Heart left ventricle (tissue), 16 donors: Measurements from ENCODE around the gene PTPRM. TPM values are rescaled to one million over a fixed set of nuclear protein-coding genes. Genes with fewer than 3 reads are reported as not detected.
A peak's percentile ranks its signal among the peaks of the same experiment; 100 is the strongest.

ENCODE experiments used
- ATAC-seq, 4 donors: fragments of 200-7000 bp; cut with Tn5 transposase; one replicate each; pipeline ENCODE4 v1.9.1; 2020 to 2022; ENCODE audit warnings: moderate library complexity in 4 of 4, mild to moderate bottlenecking in 3 of 4, moderate number of reproducible peaks in 1 of 4
- DNase-seq, 5 donors: peaks; one replicate each; pipeline ENCODE4 v3.0.0-alpha.2; 2020
- H3K27ac ChIP-seq, 12 donors: fragments of 200-600 bp; sonication (generic) in 4 of 12; one replicate each; pipeline versions ENCODE4 v1.5.0 to v1.8.0; 2016 to 2022; ENCODE audit warnings: mild to moderate bottlenecking in 2 of 12
- H3K27me3 ChIP-seq, 9 donors: fragments of 200-600 bp; sonication (generic) in 2 of 9; one replicate each; pipeline versions ENCODE4 v1.5.1 to v1.8.0; 2016 to 2022; ENCODE audit warnings: mild to moderate bottlenecking in 3 of 9
- H3K36me3 ChIP-seq, 9 donors: fragments of 200-600 bp; sonication (generic) in 2 of 9; one replicate each; pipeline versions ENCODE4 v1.5.0 to v1.8.0; 2018 to 2022; ENCODE audit warnings: mild to moderate bottlenecking in 2 of 9
- H3K4me1 ChIP-seq, 12 donors: fragments of 200-600 bp; sonication (generic) in 4 of 12; one replicate each; pipeline versions ENCODE4 v1.5.0 to v1.8.0; 2016 to 2022; ENCODE audit warnings: mild to moderate bottlenecking in 3 of 12
- H3K4me3 ChIP-seq, 12 donors: fragments of 200-600 bp; sonication (generic) in 4 of 12; one replicate each; pipeline versions ENCODE4 v1.5.0 to v1.8.0; 2017 to 2022; ENCODE audit warnings: mild to moderate bottlenecking in 9 of 12, moderate library complexity in 4 of 12
- H3K9me3 ChIP-seq, 12 donors: fragments of 200-600 bp; sonication (generic) in 4 of 12; one replicate each; pipeline versions ENCODE4 v1.5.0 to v1.8.0; 2016 to 2022; ENCODE audit warnings: mild to moderate bottlenecking in 1 of 12
- POLR2A ChIP-seq, 2 donors: fragments of 450-650 bp; IDR thresholded peaks; one replicate each; pipeline ENCODE4 v1.6.1; 2017; ENCODE audit warnings: antibody characterized with exemption in 2 of 2, mild to moderate bottlenecking in 2 of 2, moderate library complexity in 2 of 2
- WGBS, 4 donors: extraction: QIAGEN DNeasy Blood & Tissue Kit in 2 of 4; methylation state at CpG; one replicate each; pipeline versions ENCODE4 v1.1.5 to v1.1.7; 2013 to 2018; 5-methylcytosine and 5-hydroxymethylcytosine counted together
- intact Hi-C, 10 donors: fragments of 100-400 bp; cut with DNase I; formaldehyde crosslinking; loops; one replicate each; pipeline versions ENCODE4 v1.11.1 to v1.14.2; 2022
- polyA plus RNA-seq, 2 donors: library from polyadenylated mRNA; stranded (reverse); fragments of 200-250 nt; gene quantifications; one replicate each; pipeline ENCODE4 v1.2.3, GENCODE V29; 2013
- total RNA-seq, 9 donors: library from RNA; depleted of rRNA in 2 of 9; stranded (reverse); fragments of >200 nt in 2 of 9; fragmentation: NEBNext Ultra II Directional in 3 of 9; extraction: Animal tissue kit (Norgen Biotek cat#: 25700) in 3 of 9; gene quantifications; one replicate each; pipeline versions ENCODE4 v1.1.0 to v1.2.4, GENCODE V29; 2016 to 2023
- TF ChIP-seq, protein P1 (sequence below), 12 donors: fragments of 200-600 bp; sonication (generic) in 4 of 12; IDR thresholded peaks; one replicate each; pipeline versions ENCODE4 v1.5.0 to v1.8.0; 2018 to 2022; ENCODE audit warnings: antibody characterized with exemption in 12 of 12, mild to moderate bottlenecking in 5 of 12
- donor health status: ischemic (EF 13 %, LVEDD 7.1; RV severe dilation, severe dysfunction).
- donor health status: healthy with polysubstance abuse.
- donor health status: DM: no; HTN: yes; CAD: no.
- donor health status: DM: no; HTN: no; CAD: no.
- donor health status: ischemic (EF 25% LVEDD 6.9; RV normal size, moderate dysfunction).
- donor health status: ischemic (EF 25% LVEDD 5.7; RV mildly dilated, moderate dysfunction).
- donor health status: healthy.
- donor health status: DM: yes; HTN: yes; CAD: no.
- donor health status: ischemic (EF 35%, LVEDD 5.7; RV mildly dilated, moderate dysfunction).
- donor health status: nonischemic (EF 11% LVEDD 7.7; RV severe dilation, severe dysfunction).
- donor health status: DM: yes; HTN: yes; CAD: no.
- donor health status: PGD.
- donor health status: ischemic (EF 29% LVEDD 5.4; RV normal size, mild dysfunction).
- donor health status: nonischemic (EF 23%, LVEDD 6.1; RV moderate dilation, normal function).

The PTPRM gene
- total and polyA plus RNA-seq, 11 donors: 93.8 to 186 (median 123) TPM

DNA sequence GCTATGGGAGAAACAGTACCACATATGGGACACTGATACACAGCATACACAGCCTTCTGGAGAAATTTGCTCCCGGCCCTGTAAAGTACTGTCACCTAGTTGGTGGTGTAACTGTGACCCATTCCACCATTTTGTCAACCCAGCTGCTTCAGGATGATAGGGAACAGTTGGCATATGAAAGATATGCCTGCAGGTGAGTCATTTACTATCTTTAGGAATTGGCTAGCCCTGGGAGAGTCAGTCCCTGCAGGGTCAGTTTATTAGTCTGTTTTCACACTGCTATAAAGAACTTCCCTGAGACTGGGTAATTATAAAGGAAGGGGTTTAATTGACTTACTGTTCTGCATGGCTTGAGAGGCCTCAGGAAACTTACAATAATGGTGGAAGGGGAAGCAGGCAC is 30.0 kb upstream of the PTPRM start:
- Histone ChIP-seq H3K4me1 (peaks cover 0 to 7% (median 0%) of the 10 kb centered on the region in 12 donors), H3K27me3 (no peaks in the 10 kb centered on the region), H3K9me3 (peaks cover 0 to 2% (median 0%) of the 10 kb centered on the region in 12 donors), H3K36me3 (no peaks in the 10 kb centered on the region), H3K27ac (no peak overlapping the region), H3K4me3 (no peak overlapping the region)
- no peak for TF ChIP-seq POLR2A (IDR thresholded peaks at IDR 0.05)
- DNase-seq: no peak
- peak in 3 of 4 donors; percentile 61 to 81 (median 64) for ATAC-seq
- intact Hi-C loops: no loop called here
- WGBS, 4 donors: 70 to 96% (median 92%) methylated on average over 1 of the region's 1 CpG

- H3K36me3 ChIP-seq: no peaks in the 10 kb centered on the region
- no peak for TF ChIP-seq POLR2A (IDR thresholded peaks at IDR 0.05)
- TF ChIP-seq, protein P1, sequence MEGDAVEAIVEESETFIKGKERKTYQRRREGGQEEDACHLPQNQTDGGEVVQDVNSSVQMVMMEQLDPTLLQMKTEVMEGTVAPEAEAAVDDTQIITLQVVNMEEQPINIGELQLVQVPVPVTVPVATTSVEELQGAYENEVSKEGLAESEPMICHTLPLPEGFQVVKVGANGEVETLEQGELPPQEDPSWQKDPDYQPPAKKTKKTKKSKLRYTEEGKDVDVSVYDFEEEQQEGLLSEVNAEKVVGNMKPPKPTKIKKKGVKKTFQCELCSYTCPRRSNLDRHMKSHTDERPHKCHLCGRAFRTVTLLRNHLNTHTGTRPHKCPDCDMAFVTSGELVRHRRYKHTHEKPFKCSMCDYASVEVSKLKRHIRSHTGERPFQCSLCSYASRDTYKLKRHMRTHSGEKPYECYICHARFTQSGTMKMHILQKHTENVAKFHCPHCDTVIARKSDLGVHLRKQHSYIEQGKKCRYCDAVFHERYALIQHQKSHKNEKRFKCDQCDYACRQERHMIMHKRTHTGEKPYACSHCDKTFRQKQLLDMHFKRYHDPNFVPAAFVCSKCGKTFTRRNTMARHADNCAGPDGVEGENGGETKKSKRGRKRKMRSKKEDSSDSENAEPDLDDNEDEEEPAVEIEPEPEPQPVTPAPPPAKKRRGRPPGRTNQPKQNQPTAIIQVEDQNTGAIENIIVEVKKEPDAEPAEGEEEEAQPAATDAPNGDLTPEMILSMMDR (IDR thresholded peaks at IDR 0.05): no peak
- intact Hi-C loops: no loop called here
- no peak overlapping the region for H3K4me3 ChIP-seq
- H3K9me3 ChIP-seq: no peaks in the 10 kb centered on the region
- no peak for DNase-seq
- no peaks in the 10 kb centered on the region for H3K27me3 ChIP-seq
- no peak for ATAC-seq
- H3K27ac ChIP-seq: no peak overlapping the region
- peaks cover 0 to 7% (median 0%) of the 10 kb centered on the region in 12 donors for H3K4me1 ChIP-seq
- WGBS, 4 donors: 83 to 90% (median 86%) methylated on average over 5 of the region's 5 CpGs
These were observed 25.3 kb upstream of the PTPRM start for GRCh38 chr18:7541835-7542234.

DNA sequence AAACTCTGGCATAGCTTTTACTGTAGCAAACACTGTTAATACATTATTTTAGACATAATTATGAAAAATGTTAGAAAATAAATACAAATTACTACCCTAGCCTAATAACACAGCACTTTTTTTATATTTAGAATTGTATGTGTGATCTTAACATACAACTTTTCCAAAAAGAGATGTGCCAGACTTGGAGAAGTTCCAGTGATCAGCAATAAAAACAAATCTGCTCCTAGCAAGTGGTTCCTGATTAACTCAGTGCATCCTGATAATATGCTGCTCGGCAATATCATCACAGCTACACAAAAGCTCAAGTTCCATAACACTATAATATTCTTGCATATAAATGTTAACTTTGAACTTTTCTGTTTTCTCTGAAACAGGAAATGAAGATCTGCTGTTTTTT is 22.4 kb upstream of the PTPRM start:
- Histone ChIP-seq H3K9me3 (no peaks in the 10 kb centered on the region), H3K4me3 (no peak overlapping the region), H3K27me3 (no peaks in the 10 kb centered on the region), H3K36me3 (no peaks in the 10 kb centered on the region), H3K4me1 (no peaks in the 10 kb centered on the region), H3K27ac (no peak overlapping the region)
- ATAC-seq: no peak
- DNase-seq: no peak
- 61 to 77% (median 71%) methylated on average over 1 of the region's 1 CpG for WGBS, 4 donors
- no peak for TF ChIP-seq POLR2A (IDR thresholded peaks at IDR 0.05)
- TF ChIP-seq, protein P1 (IDR thresholded peaks at IDR 0.05): no peak
- intact Hi-C loops: no loop called here

GRCh38 chr18:7545734-7546133 is 21.4 kb upstream of the PTPRM start:
- Histone ChIP-seq H3K4me3 (no peak overlapping the region), H3K4me1 (peaks cover 0 to 3% (median 0%) of the 10 kb centered on the region in 12 donors), H3K9me3 (no peaks in the 10 kb centered on the region), H3K27ac (no peak overlapping the region), H3K27me3 (no peaks in the 10 kb centered on the region), H3K36me3 (no peaks in the 10 kb centered on the region)
- ATAC-seq (peak in 1 of 4 donors; percentile 31), DNase-seq (no peak)
- intact Hi-C loops: no loop called here
- TF ChIP-seq POLR2A (IDR thresholded peaks at IDR 0.05): no peak
- TF ChIP-seq, protein P1 (IDR thresholded peaks at IDR 0.05): no peak
- WGBS, 4 donors: 63 to 77% (median 69%) methylated on average over 5 of the region's 5 CpGs

GRCh38 chr18:7548221-7548620 is 18.9 kb upstream of the PTPRM start:
- no peak for ATAC-seq
- WGBS, 4 donors: 96 to 97% (median 96%) methylated on average over 11 of the region's 11 CpGs
- intact Hi-C loops: no loop called here

More at GRCh38 chr18:7548221-7548620, 18.9 kb upstream of the PTPRM start:
- H3K4me3 ChIP-seq: no peak overlapping the region
- TF ChIP-seq POLR2A (IDR thresholded peaks at IDR 0.05): no peak
- TF ChIP-seq, protein P1 (IDR thresholded peaks at IDR 0.05): no peak
- no peaks in the 10 kb centered on the region for H3K9me3 ChIP-seq
- no peaks in the 10 kb centered on the region for H3K27me3 ChIP-seq
- no peaks in the 10 kb centered on the region for H3K36me3 ChIP-seq
- peaks cover 0 to 5% (median 0%) of the 10 kb centered on the region in 12 donors for H3K4me1 ChIP-seq
- no peak for DNase-seq
- no peak overlapping the region for H3K27ac ChIP-seq
